Measurements from ENCODE around the gene SLC5A11.

- no peak for TF ChIP-seq CTCF (IDR thresholded peaks at IDR 0.05)
- no peak for TF ChIP-seq POLR2A (IDR thresholded peaks at IDR 0.05)
Measured at GRCh38 chr16:24909856-24910255, 64.1 kb downstream of the SLC5A11 start.

All from prostate gland (tissue), 2 donors.